ENCODE data around the gene HK1.
"Not testable (repeated sequence)": the region's sequence is repeated elsewhere in the genome, so short reads cannot be mapped to it uniquely, and the experiment has no call there.

HK1 gene

GRCh38 chr10:69326692-69327091, 48.4 kb downstream of the HK1 start:
- DNase-seq = no peak
- H3K4me1 Mint-ChIP-seq = peaks cover 63% of the 10 kb centered on the region
- H3K9me3 Mint-ChIP-seq = no peaks in the 10 kb centered on the region
- no peaks in the 10 kb centered on the region for H3K36me3 Mint-ChIP-seq (ENCODE audit: low read depth)
- no peak for TF ChIP-seq CTCF (IDR thresholded peaks at IDR 0.05)
- no peak overlapping the region for H3K27ac Mint-ChIP-seq
- H3K4me3 Mint-ChIP-seq = no peak overlapping the region
- H3K27me3 Mint-ChIP-seq (ENCODE audit: low read depth, poor library complexity) = no peaks in the 10 kb centered on the region

- H3K9me3 Mint-ChIP-seq = no peaks in the 10 kb centered on the region
- no peak overlapping the region for H3K4me3 Mint-ChIP-seq
- H3K27me3 Mint-ChIP-seq (ENCODE audit: low read depth, poor library complexity) = no peaks in the 10 kb centered on the region
- H3K27ac Mint-ChIP-seq = peak overlapping the region; percentile 71
- H3K36me3 Mint-ChIP-seq (ENCODE audit: low read depth) = no peaks in the 10 kb centered on the region
- DNase-seq = no peak
- no peak for TF ChIP-seq CTCF (IDR thresholded peaks at IDR 0.05)
- H3K4me1 Mint-ChIP-seq = peaks cover 56% of the 10 kb centered on the region
Measured at GRCh38 chr10:69327463-69328379, 49.4 kb downstream of the HK1 start.

GRCh38 chr10:69328380-69328735, 50.1 kb downstream of the HK1 start:
- TF ChIP-seq CTCF (IDR thresholded peaks at IDR 0.05) = no peak
- no peak overlapping the region for H3K27ac Mint-ChIP-seq

GRCh38 chr10:69328888-69329287, 50.6 kb downstream of the HK1 start:
- peaks cover 62% of the 10 kb centered on the region for H3K4me1 Mint-ChIP-seq
- not testable (repeated sequence) for H3K27me3 Mint-ChIP-seq (ENCODE audit: low read depth, poor library complexity); DNase-seq; H3K27ac Mint-ChIP-seq; H3K36me3 Mint-ChIP-seq (ENCODE audit: low read depth); H3K9me3 Mint-ChIP-seq; H3K4me3 Mint-ChIP-seq

More at GRCh38 chr10:69328380-69328735, 50.1 kb downstream of the HK1 start:
- DNase-seq = no peak
- no peak overlapping the region for H3K4me3 Mint-ChIP-seq
- H3K9me3 Mint-ChIP-seq = no peaks in the 10 kb centered on the region
- no peaks in the 10 kb centered on the region for H3K27me3 Mint-ChIP-seq (ENCODE audit: low read depth, poor library complexity)
- no peaks in the 10 kb centered on the region for H3K36me3 Mint-ChIP-seq (ENCODE audit: low read depth)
- peaks cover 62% of the 10 kb centered on the region for H3K4me1 Mint-ChIP-seq

GRCh38 chr10:69329721-69330178, 51.5 kb downstream of the HK1 start:
- DNase-seq = no peak
- Mint-ChIP-seq H3K36me3 (ENCODE audit: low read depth) (no peaks in the 10 kb centered on the region), H3K4me3 (no peak overlapping the region), H3K4me1 (peaks cover 63% of the 10 kb centered on the region), H3K27me3 (ENCODE audit: low read depth, poor library complexity) (no peaks in the 10 kb centered on the region), H3K9me3 (no peaks in the 10 kb centered on the region), H3K27ac (no peak overlapping the region)
- TF ChIP-seq CTCF (IDR thresholded peaks at IDR 0.05) = no peak

GRCh38 chr10:69331161-69331560, 52.9 kb downstream of the HK1 start:
- H3K27me3 Mint-ChIP-seq (ENCODE audit: low read depth, poor library complexity) = no peaks in the 10 kb centered on the region
- peaks cover 56% of the 10 kb centered on the region for H3K4me1 Mint-ChIP-seq
- no peak for DNase-seq
- no peaks in the 10 kb centered on the region for H3K36me3 Mint-ChIP-seq (ENCODE audit: low read depth)
- H3K4me3 Mint-ChIP-seq = no peak overlapping the region
- no peaks in the 10 kb centered on the region for H3K9me3 Mint-ChIP-seq
- H3K27ac Mint-ChIP-seq = no peak overlapping the region
- no peak for TF ChIP-seq CTCF (IDR thresholded peaks at IDR 0.05)
